NCI-H2171 (cell line): ENCODE data around the gene STRIP1.
"Not testable (repeated sequence)": the region's sequence is repeated elsewhere in the genome, so short reads cannot be mapped to it uniquely, and the experiment has no call there.

Experiments
- DNase-seq: peaks from one replicate; lab custom pipeline; 2025; lab: John Stamatoyannopoulos, UW

The STRIP1 gene

DNA sequence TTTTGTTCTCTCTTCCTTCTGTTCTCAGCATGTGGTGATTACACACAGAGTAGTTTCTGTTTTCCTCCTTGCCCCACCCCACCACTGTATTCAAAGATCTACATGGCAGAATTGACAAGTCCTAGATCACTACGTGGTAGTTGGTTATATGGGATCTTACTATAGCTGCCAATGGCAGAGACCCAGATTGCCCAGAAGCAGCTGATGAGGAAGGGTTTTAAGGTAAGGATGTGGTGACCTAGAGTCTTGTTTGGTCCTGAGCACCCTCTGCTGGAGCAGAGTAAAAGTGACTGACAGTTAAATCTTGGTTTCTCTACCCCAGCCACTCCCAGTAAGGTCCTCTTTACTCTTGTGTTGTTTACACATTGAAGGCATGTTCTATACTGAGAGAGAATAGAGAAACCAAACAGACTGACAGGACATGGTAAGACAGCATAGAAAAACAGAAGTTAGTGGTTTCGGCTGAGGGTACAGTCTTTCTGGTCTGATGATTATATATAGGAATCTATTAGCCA lies 22.8 kb upstream of the STRIP1 start:
- no peak for DNase-seq

DNA sequence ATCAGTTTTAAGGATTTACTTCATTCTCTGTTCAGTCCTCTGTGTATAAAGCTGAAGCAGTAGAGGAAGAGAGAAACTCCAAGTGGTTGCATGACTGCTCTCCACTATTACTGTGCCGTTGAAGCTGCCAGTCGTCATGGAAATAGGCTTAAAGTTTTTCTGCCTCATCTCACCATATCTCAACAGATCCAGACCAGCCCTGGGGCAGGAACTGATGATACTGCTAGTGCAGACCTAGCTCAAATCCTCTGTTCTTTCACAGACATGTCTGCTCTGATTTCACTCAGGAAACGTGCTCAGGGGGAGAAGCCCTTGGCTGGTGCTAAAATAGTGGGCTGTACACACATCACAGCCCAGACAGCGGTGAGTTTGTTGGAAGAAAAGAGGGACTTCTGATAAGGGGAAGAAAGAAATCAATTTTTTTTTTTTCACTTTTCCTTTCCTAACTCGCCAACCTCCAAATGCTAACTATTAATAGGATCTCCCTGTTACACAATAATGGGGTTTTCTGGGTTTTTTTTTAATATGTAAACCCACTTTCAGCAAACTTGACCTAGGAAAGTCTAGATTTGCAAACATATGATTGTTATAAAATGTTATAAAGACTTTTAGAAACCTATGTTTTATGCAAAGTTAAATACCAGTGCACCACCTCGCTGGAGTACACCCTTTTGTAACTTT lies 22.2 kb upstream of the STRIP1 start:
- no peak for DNase-seq

DNA sequence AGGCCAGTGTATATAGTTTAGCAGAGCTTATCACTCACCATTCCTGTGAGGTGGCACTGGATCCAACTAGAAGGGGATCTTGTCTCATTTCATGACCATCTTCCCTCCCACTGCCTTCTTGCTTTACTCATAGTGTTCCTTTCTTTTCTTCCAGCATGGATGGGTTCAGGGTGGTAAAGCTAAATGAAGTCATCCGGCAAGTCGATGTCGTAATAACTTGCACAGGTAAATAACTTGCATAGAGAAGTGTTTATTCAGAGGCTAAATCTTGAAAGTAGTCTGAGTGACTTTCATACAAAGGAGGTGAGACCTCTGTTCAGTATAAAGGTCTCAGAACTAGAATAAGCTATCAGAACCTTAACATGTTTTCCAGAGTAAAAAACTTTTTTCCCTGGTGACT lies 16.6 kb upstream of the STRIP1 start:
- no peak for DNase-seq

DNA sequence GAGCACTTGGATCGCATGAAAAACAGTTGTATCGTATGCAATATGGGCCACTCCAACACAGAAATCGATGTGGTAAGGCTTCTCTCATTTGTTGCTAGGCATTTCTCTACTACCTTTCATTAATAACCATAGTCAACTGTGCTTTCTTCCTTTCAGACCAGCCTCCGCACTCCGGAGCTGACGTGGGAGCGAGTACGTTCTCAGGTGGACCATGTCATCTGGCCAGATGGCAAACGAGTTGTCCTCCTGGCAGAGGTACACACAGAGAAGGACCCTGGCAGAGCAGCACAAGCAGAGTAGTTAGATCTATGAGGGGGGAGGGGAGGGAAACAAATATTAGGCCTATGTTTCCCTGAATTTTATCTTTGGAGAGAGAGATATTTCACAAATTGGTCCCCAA lies 16.0 kb upstream of the STRIP1 start:
- DNase-seq = no peak

DNA sequence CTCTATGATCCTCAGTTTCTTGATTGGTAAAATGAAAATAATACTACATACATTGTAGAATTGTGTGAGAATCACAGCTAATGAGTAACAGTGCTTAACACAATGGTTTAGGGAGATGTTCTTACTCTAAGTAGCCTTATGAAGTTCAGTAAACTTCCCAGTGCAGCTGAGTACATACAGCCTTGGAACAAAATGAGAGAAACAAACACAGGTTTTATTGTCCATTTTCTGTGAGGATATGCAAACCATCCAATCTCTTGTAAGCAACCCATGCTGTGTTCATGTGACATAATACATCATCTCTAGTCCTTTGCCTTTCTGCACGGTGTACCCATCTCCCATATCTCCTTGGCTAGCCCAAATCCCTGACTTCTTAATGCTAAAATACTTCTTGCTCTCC lies 14.7 kb upstream of the STRIP1 start:
- DNase-seq = no peak

DNA sequence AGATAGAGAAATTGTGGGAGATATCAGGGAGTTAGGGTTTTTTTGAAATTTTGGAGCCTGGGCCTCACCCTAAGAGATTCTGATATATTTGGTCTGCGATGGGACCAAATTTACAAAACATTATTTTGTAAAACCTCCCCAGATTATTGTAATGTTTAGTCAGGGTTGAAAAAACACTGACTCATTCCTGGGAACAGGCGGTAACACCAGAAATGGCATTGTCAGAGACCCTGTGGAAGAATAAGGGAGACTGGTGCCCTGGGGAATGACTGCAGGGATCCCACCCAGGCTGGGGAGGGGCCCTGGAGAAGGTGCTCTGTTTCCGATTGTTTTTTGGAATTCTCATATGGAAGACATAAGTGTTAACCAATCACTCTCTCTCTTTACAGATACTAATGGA lies 13.1 kb upstream of the STRIP1 start:
- DNase-seq = no peak

DNA sequence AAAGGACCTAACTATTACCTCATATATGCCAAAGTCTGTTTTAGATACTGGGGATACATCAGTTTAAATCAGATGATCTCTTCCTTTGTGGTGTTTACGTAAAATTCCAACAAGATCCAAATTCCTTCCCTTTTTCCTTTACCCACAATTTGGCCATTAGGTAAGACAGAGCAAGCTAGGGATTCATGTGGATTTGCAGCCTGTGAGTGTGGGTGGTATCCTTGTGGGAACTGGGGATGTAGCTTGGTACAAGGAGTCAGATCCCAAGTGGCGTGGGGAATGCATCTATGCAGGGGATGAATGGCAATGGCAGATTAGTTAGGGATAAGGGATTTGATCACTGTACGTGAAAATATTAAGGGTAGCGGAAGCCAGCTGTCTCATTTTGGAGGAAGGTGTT lies 9.8 kb upstream of the STRIP1 start:
- no peak for DNase-seq

DNA sequence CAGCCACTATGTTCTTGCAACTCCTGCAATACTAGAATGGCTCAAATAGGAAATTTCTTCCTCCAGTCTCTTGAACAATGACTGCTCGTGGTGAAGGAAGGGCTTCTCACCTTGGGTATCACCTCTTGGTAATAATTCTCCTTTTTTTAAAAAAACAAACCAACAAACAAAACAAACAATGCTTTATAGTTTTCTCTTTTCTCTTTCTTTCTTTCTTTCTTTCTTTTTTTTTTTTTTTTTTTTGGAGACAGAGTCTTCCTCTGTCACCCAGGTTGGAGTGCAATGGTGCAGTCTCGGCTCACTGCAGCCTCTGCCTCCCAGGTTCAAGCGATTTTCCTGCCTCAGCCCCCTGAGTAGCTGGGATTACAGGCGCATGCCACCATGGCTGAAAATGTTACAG lies 3.7 kb upstream of the STRIP1 start:
- DNase-seq = not testable (repeated sequence)

DNA sequence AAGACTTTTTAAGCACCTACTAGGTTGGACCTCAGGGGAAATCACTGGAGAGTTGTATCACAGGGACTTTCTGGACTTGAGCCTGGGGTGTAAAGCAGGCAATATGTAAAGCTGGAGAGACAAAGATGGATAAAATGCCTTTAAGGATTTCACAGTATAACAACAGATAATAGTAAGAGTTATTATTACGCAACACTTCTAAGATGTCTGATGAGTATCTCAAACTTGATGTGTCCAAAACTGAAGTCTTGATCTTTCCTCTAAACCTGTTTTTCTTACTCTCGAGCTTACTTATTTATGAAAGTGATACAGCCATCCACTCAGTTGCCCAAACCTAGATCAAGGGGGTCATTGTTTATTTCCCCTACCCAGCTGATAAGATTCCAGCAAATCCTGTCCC lies 2.1 kb upstream of the STRIP1 start:
- DNase-seq = no peak

DNA sequence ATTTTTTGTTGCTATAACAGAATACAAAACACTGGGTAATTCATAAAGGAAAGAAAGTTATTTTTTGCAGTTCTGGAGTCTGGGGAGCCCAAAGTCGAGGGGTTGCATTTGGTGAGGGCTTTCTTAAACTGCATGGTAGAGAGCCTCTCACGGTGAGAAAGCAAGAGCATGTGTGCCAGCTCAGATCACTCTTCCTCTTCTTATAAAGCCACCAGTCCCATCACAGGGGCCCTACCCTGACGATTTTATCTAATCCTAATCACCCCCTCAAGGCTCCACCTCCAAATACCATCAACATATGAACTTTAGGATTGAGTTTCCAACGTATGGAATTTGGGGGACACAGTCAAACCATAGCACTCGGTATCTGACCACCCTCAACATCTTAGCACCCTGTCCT lies 1.0 kb upstream of the STRIP1 start:
- no peak for DNase-seq

DNA sequence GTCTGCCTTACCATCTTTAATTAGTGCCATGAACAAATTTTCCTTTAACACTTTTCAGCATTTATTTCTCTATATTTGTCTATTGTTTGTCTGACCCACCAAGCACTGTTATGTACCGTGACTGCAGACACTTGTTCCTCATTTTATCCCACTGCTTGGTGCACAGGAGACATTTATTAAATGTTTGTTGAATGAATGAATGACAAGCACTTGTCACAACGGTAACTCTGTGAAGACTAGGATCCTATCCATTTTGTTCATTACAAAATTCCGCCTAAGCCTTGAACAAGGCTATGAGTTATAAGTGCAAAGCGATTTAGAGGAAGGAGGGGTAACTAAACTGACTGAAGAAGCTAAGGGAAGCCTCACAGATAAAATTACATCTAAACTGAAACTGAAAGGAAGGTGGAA lies 379 bp upstream of the STRIP1 start:
- DNase-seq = no peak

DNA sequence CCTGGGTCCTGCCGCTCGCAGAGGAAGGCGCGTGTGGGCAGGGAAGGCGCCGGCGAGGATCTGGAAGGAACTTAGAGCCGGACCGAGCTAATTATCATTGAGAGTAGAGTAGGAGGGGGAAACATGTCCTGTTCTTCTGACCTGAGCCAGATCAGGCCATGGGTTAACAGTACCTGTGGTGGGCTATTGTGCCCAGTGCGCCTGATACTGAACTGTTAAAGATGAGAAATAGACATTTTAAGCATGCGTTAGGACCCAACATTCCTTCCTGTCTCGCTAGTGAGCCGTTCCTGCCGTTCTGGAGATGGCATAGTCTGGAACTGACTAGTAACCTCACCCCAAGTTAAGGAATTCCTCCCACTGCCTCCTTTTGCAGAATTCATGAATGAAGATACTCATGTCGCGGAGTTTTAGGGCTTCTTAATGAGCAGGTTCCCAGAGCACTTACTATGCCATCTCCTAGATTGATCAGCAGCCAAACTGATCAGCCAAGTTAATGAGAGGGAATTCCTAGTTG lies 870 bp downstream of the STRIP1 start:
- DNase-seq = no peak

DNA sequence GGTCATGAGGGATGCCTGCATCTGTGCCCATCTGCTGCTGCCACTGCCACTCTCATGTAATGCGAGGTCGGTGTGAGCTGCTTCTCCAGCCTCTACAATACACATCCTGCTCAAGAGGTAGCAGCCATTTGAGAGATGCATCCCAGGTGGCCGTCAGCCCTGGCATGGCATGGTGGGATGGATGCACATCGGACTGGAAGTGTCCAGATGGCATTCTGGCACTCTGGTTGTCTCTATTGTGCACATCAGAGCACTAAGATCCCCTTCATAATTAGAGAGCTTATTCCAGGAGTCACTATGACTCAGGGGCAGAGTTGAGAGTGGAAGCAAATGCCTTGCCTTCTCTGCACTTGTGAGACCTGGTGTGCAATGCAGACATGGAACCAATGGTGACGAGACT lies 3.8 kb downstream of the STRIP1 start:
- DNase-seq = no peak

DNA sequence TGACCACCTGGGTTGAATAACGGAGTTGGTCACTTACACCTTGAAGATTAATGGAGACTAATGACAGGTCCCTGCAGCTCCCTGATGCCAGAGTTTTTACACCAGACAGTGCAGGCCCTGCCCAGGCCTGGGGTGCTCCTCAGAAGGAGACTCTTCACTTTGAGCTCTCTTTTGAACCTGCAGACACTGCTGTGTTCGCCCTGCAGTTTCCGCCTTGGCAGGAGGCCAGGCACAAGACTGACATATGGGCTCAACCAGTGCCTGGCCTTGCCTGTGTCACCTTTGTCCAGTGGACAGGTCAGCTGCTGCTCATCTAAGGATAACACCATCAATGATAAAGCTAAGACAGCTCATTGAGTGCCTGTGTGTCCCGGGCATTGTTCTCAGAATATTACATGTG lies 5.2 kb downstream of the STRIP1 start:
- no peak for DNase-seq

DNA sequence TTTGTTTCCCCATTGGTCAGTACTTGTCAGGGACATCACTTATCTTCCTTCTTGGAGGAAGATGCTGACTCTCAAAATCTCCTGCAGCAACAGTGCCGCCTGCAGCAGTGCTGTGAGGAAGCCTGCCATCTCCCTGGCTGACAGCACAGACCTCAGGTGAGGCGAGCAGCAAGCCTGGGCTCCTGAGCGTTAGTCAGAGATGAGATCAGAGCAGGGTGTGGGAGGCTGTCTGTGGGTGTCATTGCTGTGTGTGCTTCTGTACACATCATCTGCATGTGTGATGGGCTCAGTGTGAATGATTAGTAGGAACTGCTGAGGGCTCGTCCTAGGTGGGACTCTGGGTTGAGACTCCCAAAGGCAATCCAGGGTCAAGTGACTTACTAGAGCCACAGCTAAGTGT lies 6.1 kb downstream of the STRIP1 start:
- no peak for DNase-seq

DNA sequence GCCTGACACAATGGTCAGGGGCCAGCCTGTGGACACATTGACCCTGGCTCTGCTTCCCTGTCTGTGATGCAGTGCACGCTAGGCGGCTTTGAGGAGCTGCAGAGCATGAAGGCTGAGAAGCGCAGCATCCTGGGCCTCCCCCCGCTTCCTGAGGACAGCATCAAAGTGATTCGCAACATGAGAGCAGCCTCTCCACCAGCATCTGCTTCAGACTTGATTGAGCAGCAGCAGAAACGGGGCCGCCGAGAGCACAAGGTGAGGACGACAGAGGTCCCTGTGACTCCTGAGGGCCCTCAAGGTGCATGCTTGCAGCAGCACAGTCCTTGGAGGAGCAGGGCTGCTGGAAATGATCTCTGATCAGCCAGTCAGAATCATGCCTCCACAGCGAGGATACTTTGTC lies 8.6 kb downstream of the STRIP1 start:
- no peak for DNase-seq

DNA sequence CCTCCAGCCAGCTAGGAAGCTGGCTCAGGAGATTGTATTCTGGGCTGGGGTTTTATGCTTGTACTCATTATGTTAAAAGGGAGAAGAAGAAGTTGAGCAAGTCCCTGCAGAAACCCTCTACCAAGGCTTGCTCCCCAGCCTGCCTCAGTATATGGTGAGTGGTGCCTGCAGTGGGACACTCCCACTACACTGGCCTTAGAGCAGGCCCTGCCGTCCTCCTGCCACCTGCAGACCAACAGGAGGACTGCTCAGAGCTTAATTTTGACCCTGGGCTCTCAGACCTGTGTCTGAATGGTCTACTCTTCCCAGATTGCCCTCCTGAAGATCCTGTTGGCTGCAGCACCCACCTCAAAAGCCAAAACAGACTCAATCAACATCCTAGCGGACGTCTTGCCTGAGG lies 13.0 kb downstream of the STRIP1 start:
- DNase-seq = no peak

DNA sequence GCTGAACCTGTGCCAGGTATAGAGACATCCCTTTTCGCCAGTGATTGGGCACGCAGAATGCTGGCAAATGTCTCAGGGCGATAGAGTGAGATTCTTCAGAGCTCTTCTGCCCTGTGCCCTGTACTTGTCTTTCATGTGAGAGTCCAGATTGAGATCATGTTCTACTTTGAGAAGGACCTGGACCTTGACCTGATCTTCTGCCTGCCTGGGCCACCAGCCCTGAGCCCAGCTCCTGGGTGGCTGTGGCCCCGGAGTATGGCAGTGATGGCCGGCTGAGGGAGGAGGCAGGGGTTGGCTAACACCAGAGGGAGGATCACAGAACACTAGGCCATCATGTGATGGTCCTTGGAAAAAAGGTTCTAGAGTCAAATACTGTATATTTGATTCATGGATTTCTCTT lies 13.8 kb downstream of the STRIP1 start:
- no peak for DNase-seq

DNA sequence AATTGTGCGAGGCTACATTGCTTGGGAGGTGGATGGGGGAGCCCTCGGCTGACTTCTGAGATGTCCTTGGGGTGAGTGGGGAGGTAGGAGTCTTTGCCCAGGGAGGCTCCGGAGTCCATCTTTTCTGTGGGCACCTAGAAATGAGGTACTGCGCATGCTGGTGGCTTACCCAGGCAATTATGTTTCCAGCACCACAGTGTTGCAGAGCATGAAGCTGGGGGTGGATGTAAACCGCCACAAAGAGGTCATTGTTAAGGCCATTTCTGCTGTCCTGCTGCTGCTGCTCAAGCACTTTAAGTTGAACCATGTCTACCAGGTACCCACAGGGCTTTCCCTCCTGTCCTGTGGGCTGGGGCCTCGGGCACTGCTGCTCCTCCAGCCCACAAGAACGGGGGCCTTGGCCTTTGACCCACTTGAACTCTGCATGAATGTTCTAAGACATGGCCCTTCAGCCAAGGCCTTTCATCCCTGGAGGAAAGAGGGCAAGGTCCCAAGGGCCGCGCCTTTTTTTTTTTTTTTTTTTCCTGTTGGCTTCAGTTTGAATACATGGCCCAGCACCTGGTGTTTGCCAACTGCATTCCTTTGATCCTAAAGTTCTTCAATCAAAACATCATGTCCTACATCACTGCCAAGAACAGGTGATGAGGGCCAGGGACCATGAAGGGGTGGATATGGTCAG lies 14.6 kb downstream of the STRIP1 start:
- no peak for DNase-seq

DNA sequence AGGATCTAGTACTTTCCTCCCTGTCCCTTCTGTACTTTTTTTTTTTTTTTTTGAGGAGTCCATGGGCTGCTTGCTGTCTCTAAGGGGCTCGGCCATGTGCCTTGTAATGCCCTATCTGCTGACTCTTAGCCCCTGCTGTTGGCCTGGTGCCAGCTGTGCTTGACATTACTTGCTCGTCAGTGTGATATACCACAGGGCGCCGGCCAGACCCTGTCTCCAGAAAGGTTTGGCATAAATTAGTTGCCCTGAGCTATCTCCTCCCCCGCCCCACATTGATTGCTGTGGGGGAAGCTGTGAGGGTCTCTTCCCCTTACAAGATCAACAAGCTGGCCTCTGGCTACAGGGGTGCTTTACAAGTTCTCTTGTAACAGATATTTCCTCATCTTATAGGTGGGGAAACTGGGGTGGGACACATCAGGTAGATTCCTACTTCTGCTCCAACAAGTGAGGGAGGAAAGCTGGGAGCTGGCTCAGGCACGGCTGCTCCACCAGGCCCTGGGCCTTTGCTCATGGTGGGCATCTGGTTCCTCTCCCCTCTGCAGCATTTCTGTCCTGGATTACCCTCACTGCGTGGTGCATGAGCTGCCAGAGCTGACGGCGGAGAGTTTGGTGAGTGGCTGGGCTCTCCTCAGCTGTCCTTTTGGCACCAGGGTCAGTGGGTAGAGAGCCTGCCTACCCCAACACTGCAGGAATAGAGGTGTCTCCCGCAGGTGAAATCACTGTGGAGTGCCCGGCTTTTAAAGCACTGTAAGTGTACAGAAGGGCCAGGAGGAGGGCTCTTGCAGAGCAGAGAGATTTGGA lies 15.6 kb downstream of the STRIP1 start:
- no peak for DNase-seq

DNA sequence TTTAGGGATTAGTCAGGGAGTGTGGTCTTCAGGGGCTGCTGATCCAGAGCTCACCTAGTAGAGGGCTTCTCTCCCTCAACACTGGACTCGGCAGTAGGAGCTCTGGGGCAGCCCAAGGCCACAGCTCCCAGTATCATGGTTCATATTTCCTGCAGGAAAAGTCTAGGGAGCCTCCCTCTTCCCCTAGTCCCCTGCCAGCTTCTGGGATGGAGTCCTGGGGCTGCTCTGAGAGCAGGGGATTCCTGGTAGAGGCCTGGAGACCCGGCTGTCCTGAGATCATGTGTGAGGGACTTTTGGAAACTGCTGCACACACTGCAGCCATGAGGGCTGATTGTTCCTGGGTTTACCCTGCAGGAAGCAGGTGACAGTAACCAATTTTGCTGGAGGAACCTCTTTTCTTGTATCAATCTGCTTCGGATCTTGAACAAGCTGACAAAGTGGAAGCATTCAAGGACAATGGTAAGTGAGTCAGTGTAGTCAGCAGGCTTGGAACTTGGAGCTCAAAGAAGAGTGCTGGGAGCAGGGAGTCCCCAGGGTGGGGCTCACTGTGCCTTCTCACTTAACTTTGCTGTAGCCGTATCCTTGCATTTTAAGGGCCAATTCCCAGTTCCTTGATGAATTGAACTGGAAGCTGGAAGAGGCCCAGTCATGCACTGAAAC lies 16.3 kb downstream of the STRIP1 start:
- DNase-seq = no peak

DNA sequence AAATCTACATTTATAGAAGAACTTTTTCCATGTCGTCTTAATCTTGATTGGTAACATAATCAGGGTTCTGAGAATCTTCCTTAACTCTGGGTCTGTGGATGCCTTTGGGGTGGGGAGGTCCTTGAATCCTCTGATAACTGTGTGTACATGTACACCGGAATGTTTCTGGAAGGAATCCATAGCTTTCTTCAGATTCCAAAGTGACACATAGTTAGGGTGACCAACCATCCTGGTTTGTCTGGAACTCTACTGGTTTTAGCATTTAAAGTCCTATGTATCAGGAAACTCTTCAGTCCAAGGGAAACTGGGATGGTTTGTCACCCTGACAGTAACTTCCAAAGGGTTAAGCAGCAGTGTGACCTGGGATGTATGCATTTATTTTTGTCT lies 16.8 kb downstream of the STRIP1 start:
- no peak for DNase-seq
